CD4-positive, alpha-beta memory T cell (primary cell): ENCODE data around the gene KRT77. TPM values are rescaled to one million over a fixed set of nuclear protein-coding genes. Genes with fewer than 3 reads are reported as not detected.

Experiments
- CTCF ChIA-PET: fragments of 350-600 bp; sonication (Branson Sonifier 250); formaldehyde crosslinking; loops from one replicate; lab custom pipeline; 2021; ENCODE audit warnings: inconsistent platforms; ENCODE audit not compliant: partially characterized antibody; lab: Charles Lee
- POLR2A ChIA-PET: fragments of 350-600 bp; sonication (Branson Sonifier 250); formaldehyde crosslinking; loops from one replicate; lab custom pipeline; 2021; ENCODE audit not compliant: partially characterized antibody; lab: Charles Lee
- DNase-seq, 5 donors: peaks; one replicate each; pipeline versions ENCODE4 v3.0.0 to v3.0.0-alpha.2; 2020 to 2022; ENCODE audit warnings: mixed read lengths in 1 of 5
- H3K27ac ChIP-seq: one replicate; pipeline ENCODE4 v1.7.0; 2013; ENCODE audit warnings: low read depth, low read length
- H3K27me3 ChIP-seq: 2 replicates; pipeline ENCODE4 v1.7.0; 2013; ENCODE audit warnings: mild to moderate bottlenecking, low read length, moderate library complexity; ENCODE audit not compliant: insufficient read depth
- H3K36me3 ChIP-seq: 2 replicates; pipeline ENCODE4 v1.7.0; 2013; ENCODE audit warnings: mild to moderate bottlenecking, low read length, moderate library complexity; ENCODE audit not compliant: insufficient read depth
- H3K4me1 ChIP-seq: 2 replicates; pipeline ENCODE4 v1.7.0; 2013; ENCODE audit warnings: mild to moderate bottlenecking, low read length, moderate library complexity; ENCODE audit not compliant: insufficient read depth
- H3K4me3 ChIP-seq, 2 donors: one replicate each; pipeline ENCODE4 v1.7.0; 2013; ENCODE audit warnings: low read length in 2 of 2, mild to moderate bottlenecking in 1 of 2
- H3K9me3 ChIP-seq, 2 donors: one replicate each; pipeline ENCODE4 v1.7.0; 2013; ENCODE audit warnings: low read length in 2 of 2, control low read depth in 1 of 2; ENCODE audit not compliant: control insufficient read depth in 1 of 2
- H3K27ac Mint-ChIP-seq, 7 donors: one replicate each; pipeline ENCODE4 v1.8.0; 2020 to 2021; ENCODE audit warnings: mixed read lengths in 7 of 7, mild to moderate bottlenecking in 6 of 7, inconsistent platforms in 3 of 7, moderate library complexity in 3 of 7
- H3K27me3 Mint-ChIP-seq, 2 donors: one replicate each; pipeline ENCODE4 v1.8.0; 2020 to 2021; ENCODE audit warnings: mixed read lengths in 2 of 2
- H3K36me3 Mint-ChIP-seq, 2 donors: one replicate each; pipeline ENCODE4 v1.8.0; 2020 to 2021; ENCODE audit warnings: mixed read lengths in 2 of 2, inconsistent platforms in 1 of 2, mild to moderate bottlenecking in 1 of 2
- H3K4me1 Mint-ChIP-seq, 4 donors: one replicate each; pipeline ENCODE4 v1.8.0; 2020 to 2021; ENCODE audit warnings: mixed read lengths in 4 of 4, mild to moderate bottlenecking in 1 of 4
- H3K4me3 Mint-ChIP-seq, 8 donors: one replicate each; pipeline ENCODE4 v1.8.0; 2020 to 2021; ENCODE audit warnings: mixed read lengths in 8 of 8, mild to moderate bottlenecking in 7 of 8, moderate library complexity in 6 of 8, inconsistent platforms in 3 of 8
- H3K9me3 Mint-ChIP-seq, 8 donors: one replicate each; pipeline ENCODE4 v1.8.0; 2020 to 2021; ENCODE audit warnings: mixed read lengths in 8 of 8, mild to moderate bottlenecking in 5 of 8, inconsistent platforms in 3 of 8, moderate library complexity in 1 of 8
- intact Hi-C: fragments of 100-400 bp; cut with micrococcal nuclease; formaldehyde crosslinking; loops from one replicate; pipeline ENCODE4 v1.15.1; 2023
- polyA plus RNA-seq, 2 donors: library from polyadenylated mRNA; unstranded; fragments of 300-500 nt; fragmentation: Illumina TruSeq; gene quantifications; one replicate each; pipeline ENCODE4 v1.2.3, GENCODE V29; 2021
- total RNA-seq, 2 experiments: library from RNA; stranded (reverse); gene quantifications; one replicate each; pipeline ENCODE4 v1.2.3, GENCODE V29; 2021

Gene KRT77
- total and polyA plus RNA-seq, 4 experiments from 2014 or later = not detected

GRCh38 chr12:52735816-52736632 lies 32.7 kb upstream of the KRT77 start:
- POLR2A ChIA-PET = no interaction called here
- Histone ChIP-seq H3K9me3 (no peaks in the 10 kb centered on the region), H3K27me3 (no peaks in the 10 kb centered on the region), H3K4me3 (no peak overlapping the region), H3K4me1 (no peaks in the 10 kb centered on the region), H3K36me3 (no peaks in the 10 kb centered on the region), H3K27ac (no peak overlapping the region)
- H3K27ac Mint-ChIP-seq = no peak overlapping the region
- H3K4me1 Mint-ChIP-seq = no peaks in the 10 kb centered on the region
- H3K9me3 Mint-ChIP-seq = no peaks in the 10 kb centered on the region
- intact Hi-C loops = no loop called here
- H3K4me3 Mint-ChIP-seq = no peak overlapping the region
- no peaks in the 10 kb centered on the region for H3K36me3 Mint-ChIP-seq
- no peak for DNase-seq
- CTCF ChIA-PET = no interaction called here
- peaks cover 3 to 24% of the 10 kb centered on the region in 2 donors for H3K27me3 Mint-ChIP-seq

- Histone ChIP-seq H3K27me3 (no peaks in the 10 kb centered on the region), H3K4me3 (no peak overlapping the region), H3K4me1 (no peaks in the 10 kb centered on the region), H3K27ac (no peak overlapping the region), H3K9me3 (no peaks in the 10 kb centered on the region), H3K36me3 (no peaks in the 10 kb centered on the region)
- Mint-ChIP-seq H3K36me3 (no peaks in the 10 kb centered on the region), H3K27me3 (peaks cover 3 to 30% of the 10 kb centered on the region in 2 donors), H3K9me3 (peaks cover 0 to 2% (median 0%) of the 10 kb centered on the region in 8 donors), H3K4me1 (no peaks in the 10 kb centered on the region), H3K4me3 (no peak overlapping the region), H3K27ac (no peak overlapping the region)
- POLR2A ChIA-PET = no interaction called here
- intact Hi-C loops = no loop called here
- DNase-seq = no peak
- CTCF ChIA-PET = interaction anchor here (1.0 to 1.3 kb wide), 2 partner anchors 150 to 407 kb away, joined by 3 read pairs; no protein-coding TSS in a partner anchor
Measured at GRCh38 chr12:52735106-52735505, 31.8 kb upstream of the KRT77 start.

- Mint-ChIP-seq H3K27ac (no peak overlapping the region), H3K4me1 (no peaks in the 10 kb centered on the region), H3K4me3 (no peak overlapping the region), H3K27me3 (peaks cover 1 to 23% of the 10 kb centered on the region in 2 donors), H3K9me3 (peaks cover 0 to 2% (median 0%) of the 10 kb centered on the region in 8 donors), H3K36me3 (no peaks in the 10 kb centered on the region)
- CTCF ChIA-PET = no interaction called here
- POLR2A ChIA-PET = no interaction called here
- Histone ChIP-seq H3K36me3 (no peaks in the 10 kb centered on the region), H3K27me3 (no peaks in the 10 kb centered on the region), H3K27ac (no peak overlapping the region), H3K9me3 (no peaks in the 10 kb centered on the region), H3K4me3 (no peak overlapping the region), H3K4me1 (no peaks in the 10 kb centered on the region)
- intact Hi-C loops = no loop called here
- no peak for DNase-seq
Measured at GRCh38 chr12:52730793-52731192, 27.5 kb upstream of the KRT77 start.

GRCh38 chr12:52730383-52730782 lies 27.1 kb upstream of the KRT77 start:
- no peak overlapping the region for H3K27ac ChIP-seq
- no peaks in the 10 kb centered on the region for H3K27me3 ChIP-seq
- Mint-ChIP-seq H3K4me3 (no peak overlapping the region), H3K27ac (no peak overlapping the region), H3K36me3 (no peaks in the 10 kb centered on the region), H3K4me1 (no peaks in the 10 kb centered on the region), H3K9me3 (peaks cover 0 to 2% (median 0%) of the 10 kb centered on the region in 8 donors), H3K27me3 (peaks cover 2 to 23% of the 10 kb centered on the region in 2 donors)
- POLR2A ChIA-PET = no interaction called here
- intact Hi-C loops = no loop called here
- no peak for DNase-seq
- CTCF ChIA-PET = no interaction called here
- no peaks in the 10 kb centered on the region for H3K4me1 ChIP-seq
- H3K4me3 ChIP-seq = no peak overlapping the region
- no peaks in the 10 kb centered on the region for H3K36me3 ChIP-seq
- no peaks in the 10 kb centered on the region for H3K9me3 ChIP-seq

- H3K4me3 Mint-ChIP-seq = no peak overlapping the region
- H3K9me3 ChIP-seq = no peaks in the 10 kb centered on the region
Measured at GRCh38 chr12:52729147-52729546, 25.8 kb upstream of the KRT77 start.

GRCh38 chr12:52728374-52728773 lies 25.1 kb upstream of the KRT77 start:
- Histone ChIP-seq H3K4me1 (no peaks in the 10 kb centered on the region), H3K27ac (no peak overlapping the region), H3K9me3 (no peaks in the 10 kb centered on the region), H3K36me3 (no peaks in the 10 kb centered on the region), H3K4me3 (no peak overlapping the region), H3K27me3 (no peaks in the 10 kb centered on the region)
- ChIA-PET CTCF (no interaction called here), POLR2A (no interaction called here)
- no peak for DNase-seq
- intact Hi-C loops = no loop called here
- no peaks in the 10 kb centered on the region for H3K36me3 Mint-ChIP-seq
- no peak overlapping the region for H3K4me3 Mint-ChIP-seq
- peaks cover 0 to 2% (median 0%) of the 10 kb centered on the region in 8 donors for H3K9me3 Mint-ChIP-seq
- H3K4me1 Mint-ChIP-seq = no peaks in the 10 kb centered on the region
- H3K27ac Mint-ChIP-seq = no peak overlapping the region
- peaks cover 4 to 13% of the 10 kb centered on the region in 2 donors for H3K27me3 Mint-ChIP-seq

More at GRCh38 chr12:52729147-52729546, 25.8 kb upstream of the KRT77 start:
- Histone ChIP-seq H3K4me3 (no peak overlapping the region), H3K36me3 (no peaks in the 10 kb centered on the region), H3K27me3 (no peaks in the 10 kb centered on the region), H3K27ac (no peak overlapping the region), H3K4me1 (no peaks in the 10 kb centered on the region)
- intact Hi-C loops = no loop called here
- no peak for DNase-seq
- ChIA-PET CTCF (no interaction called here), POLR2A (no interaction called here)
- no peaks in the 10 kb centered on the region for H3K36me3 Mint-ChIP-seq
- peaks cover 4 to 16% of the 10 kb centered on the region in 2 donors for H3K27me3 Mint-ChIP-seq
- H3K9me3 Mint-ChIP-seq = peaks cover 0 to 2% (median 0%) of the 10 kb centered on the region in 8 donors
- H3K27ac Mint-ChIP-seq = no peak overlapping the region
- H3K4me1 Mint-ChIP-seq = no peaks in the 10 kb centered on the region

- Histone ChIP-seq H3K4me1 (no peaks in the 10 kb centered on the region), H3K27ac (no peak overlapping the region)
- CTCF ChIA-PET = no interaction called here
Measured at GRCh38 chr12:52727037-52727436, 23.7 kb upstream of the KRT77 start.

More at GRCh38 chr12:52727037-52727436, 23.7 kb upstream of the KRT77 start:
- no peak for DNase-seq
- Mint-ChIP-seq H3K4me3 (no peak overlapping the region), H3K9me3 (peaks cover 0 to 2% (median 0%) of the 10 kb centered on the region in 8 donors), H3K4me1 (no peaks in the 10 kb centered on the region), H3K27me3 (peaks cover 4 to 15% of the 10 kb centered on the region in 2 donors), H3K36me3 (no peaks in the 10 kb centered on the region), H3K27ac (no peak overlapping the region)
- Histone ChIP-seq H3K9me3 (no peaks in the 10 kb centered on the region), H3K36me3 (no peaks in the 10 kb centered on the region), H3K4me3 (no peak overlapping the region), H3K27me3 (no peaks in the 10 kb centered on the region)
- POLR2A ChIA-PET = no interaction called here
- intact Hi-C loops = no loop called here
